Naive thymus-derived CD8-positive, alpha-beta T cell (primary cell): Measurements from ENCODE around the gene LRRC56. TPM values are rescaled to one million over a fixed set of nuclear protein-coding genes. Genes with fewer than 3 reads are reported as not detected.

Experiments
- ATAC-seq, 2 donors: fragments of 150-1000 bp; cut with Tn5 transposase in 1 of 2; sonication (Bioruptor Pico), chemical (Tn5 transposase) in 1 of 2; 1 replicate in 1 of 2; 2 replicates in 1 of 2; pipeline ENCODE4 v1.10.0; 2021; ENCODE audit warnings: mild to moderate bottlenecking in 2 of 2, moderate library complexity in 2 of 2
- POLR2A ChIA-PET: fragments of 350-600 bp; sonication (Branson Sonifier 250); formaldehyde crosslinking; loops from one replicate; lab custom pipeline; 2021; ENCODE audit warnings: antibody characterized with exemption; lab: Charles Lee
- DNase-seq, 10 donors: peaks; one replicate each; pipeline versions ENCODE4 v3.0.0 to v3.0.0-alpha.2; 2020 to 2022
- H3K27ac Mint-ChIP-seq, 10 donors: one replicate each; pipeline ENCODE4 v1.8.0; 2020 to 2022; ENCODE audit warnings: mild to moderate bottlenecking in 10 of 10, mixed read lengths in 10 of 10, moderate library complexity in 4 of 10, inconsistent platforms in 1 of 10
- H3K27me3 Mint-ChIP-seq, 5 donors: one replicate each; pipeline ENCODE4 v1.8.0; 2021 to 2022; ENCODE audit warnings: mixed read lengths in 5 of 5
- H3K36me3 Mint-ChIP-seq, 3 donors: one replicate each; pipeline ENCODE4 v1.8.0; 2020 to 2022; ENCODE audit warnings: mixed read lengths in 3 of 3, mild to moderate bottlenecking in 2 of 3, inconsistent platforms in 1 of 3
- H3K4me1 Mint-ChIP-seq, 4 donors: one replicate each; pipeline ENCODE4 v1.8.0; 2021 to 2022; ENCODE audit warnings: mixed read lengths in 4 of 4
- H3K4me3 Mint-ChIP-seq, 10 donors: one replicate each; pipeline ENCODE4 v1.8.0; 2020 to 2022; ENCODE audit warnings: mild to moderate bottlenecking in 10 of 10, mixed read lengths in 10 of 10, moderate library complexity in 6 of 10, inconsistent platforms in 1 of 10
- H3K9me3 Mint-ChIP-seq, 9 donors: one replicate each; pipeline ENCODE4 v1.8.0; 2020 to 2022; ENCODE audit warnings: mixed read lengths in 9 of 9, mild to moderate bottlenecking in 3 of 9, inconsistent platforms in 1 of 9, moderate library complexity in 1 of 9
- polyA plus RNA-seq, 3 donors: library from polyadenylated mRNA; unstranded; fragments of 300-500 nt; fragmentation: Illumina TruSeq; gene quantifications; one replicate each; pipeline ENCODE4 v1.2.3, GENCODE V29; 2021
- total RNA-seq, 8 experiments: library from RNA in 2 of 8; stranded (reverse) in 2 of 8; gene quantifications; one replicate each; pipeline ENCODE4 v1.2.3 and lab custom pipeline; 2021 to 2026

The LRRC56 gene
- total and polyA plus RNA-seq, 5 experiments from 2014 or later: 0.32 to 5.2 (median 1.1) TPM

GRCh38 chr11:577611-577894 lies 40.2 kb downstream of the LRRC56 start:
- H3K36me3 Mint-ChIP-seq: peaks cover 0 to 16% (median 2%) of the 10 kb centered on the region in 3 donors
- ATAC-seq: no peak
- no peak for DNase-seq
- H3K9me3 Mint-ChIP-seq: no peaks in the 10 kb centered on the region
- peak overlapping the region; percentile 81 to 91 (median 87) for H3K4me3 Mint-ChIP-seq
- peak overlapping the region; percentile 62 to 93 (median 84) for H3K27ac Mint-ChIP-seq
- H3K4me1 Mint-ChIP-seq: peaks cover 29 to 63% (median 59%) of the 10 kb centered on the region in 4 donors
- POLR2A ChIA-PET: interaction anchor here (0.8 to 5.1 kb wide), 7 partner anchors 9 to 232 kb away, joined by 3 to 48 read pairs (median 11); partner anchors contain the start of genes DEAF1, IRF7, LMNTD2 and RASSF7
- H3K27me3 Mint-ChIP-seq: peaks cover 0 to 2% (median 0%) of the 10 kb centered on the region in 5 donors

- H3K27ac Mint-ChIP-seq: peak overlapping the region in 9 of 10 donors; percentile 48 to 93 (median 77)
- H3K4me1 Mint-ChIP-seq: peaks cover 29 to 63% (median 59%) of the 10 kb centered on the region in 4 donors
- ATAC-seq (no peak), DNase-seq (no peak)
- peak overlapping the region; percentile 81 to 91 (median 87) for H3K4me3 Mint-ChIP-seq
- H3K9me3 Mint-ChIP-seq: no peaks in the 10 kb centered on the region
- POLR2A ChIA-PET: interaction anchor here (0.7 to 5.1 kb wide), 6 partner anchors 10 to 255 kb away, joined by 3 to 48 read pairs (median 26); partner anchors contain the start of genes DEAF1, IRF7, LMNTD2 and RASSF7
- peaks cover 0 to 2% (median 0%) of the 10 kb centered on the region in 5 donors for H3K27me3 Mint-ChIP-seq
- peaks cover 0 to 24% (median 2%) of the 10 kb centered on the region in 3 donors for H3K36me3 Mint-ChIP-seq
Observed at GRCh38 chr11:578276-579035, 41.1 kb downstream of the LRRC56 start.

- Mint-ChIP-seq H3K4me3 (peak overlapping the region in 9 of 10 donors; percentile 44 to 91 (median 87)), H3K9me3 (no peaks in the 10 kb centered on the region), H3K27ac (peak overlapping the region in 7 of 10 donors; percentile 25 to 81 (median 43)), H3K36me3 (peaks cover 0 to 32% (median 2%) of the 10 kb centered on the region in 3 donors), H3K27me3 (no peaks in the 10 kb centered on the region), H3K4me1 (peaks cover 20 to 52% (median 48%) of the 10 kb centered on the region in 4 donors)
- no peak for ATAC-seq
- POLR2A ChIA-PET: no interaction called here
- DNase-seq: no peak
Observed at GRCh38 chr11:579830-580601, 42.7 kb downstream of the LRRC56 start.

- Mint-ChIP-seq H3K4me1 (peaks cover 21 to 52% (median 48%) of the 10 kb centered on the region in 4 donors), H3K36me3 (peaks cover 0 to 36% (median 2%) of the 10 kb centered on the region in 3 donors), H3K27me3 (no peaks in the 10 kb centered on the region), H3K27ac (peak overlapping the region in 4 of 10 donors; percentile 24 to 69 (median 40)), H3K9me3 (no peaks in the 10 kb centered on the region), H3K4me3 (peak overlapping the region in 7 of 10 donors; percentile 6 to 60 (median 39))
- no peak for ATAC-seq
- no peak for DNase-seq
- POLR2A ChIA-PET: interaction anchor here (0.6 to 1.4 kb wide), 3 partner anchors 46 to 222 kb away, joined by 3 read pairs; partner anchors contain the start of gene HRAS
Observed at GRCh38 chr11:581342-581741, 44.0 kb downstream of the LRRC56 start.

GRCh38 chr11:581752-582151 lies 44.4 kb downstream of the LRRC56 start:
- peaks cover 0 to 38% (median 2%) of the 10 kb centered on the region in 3 donors for H3K36me3 Mint-ChIP-seq
- H3K4me3 Mint-ChIP-seq: no peak overlapping the region
- no peaks in the 10 kb centered on the region for H3K9me3 Mint-ChIP-seq
- no peak for ATAC-seq
- DNase-seq: no peak
- H3K27me3 Mint-ChIP-seq: no peaks in the 10 kb centered on the region
- POLR2A ChIA-PET: interaction anchor here (0.9 to 1.4 kb wide), 2 partner anchors 13 to 46 kb away, joined by 3 to 4 read pairs; partner anchors contain the start of gene HRAS
- peak overlapping the region in 1 of 10 donors; percentile 78 for H3K27ac Mint-ChIP-seq
- H3K4me1 Mint-ChIP-seq: peaks cover 21 to 56% (median 50%) of the 10 kb centered on the region in 4 donors

GRCh38 chr11:584287-584686 lies 47.0 kb downstream of the LRRC56 start:
- Mint-ChIP-seq H3K36me3 (peaks cover 0 to 52% (median 8%) of the 10 kb centered on the region in 3 donors), H3K27ac (peak overlapping the region in 6 of 10 donors; percentile 4 to 67 (median 45)), H3K4me1 (peaks cover 26 to 59% (median 45%) of the 10 kb centered on the region in 4 donors)

GRCh38 chr11:586376-587316 lies 49.3 kb downstream of the LRRC56 start:
- peak overlapping the region; percentile 97 to 100 (median 100) for H3K27ac Mint-ChIP-seq
- H3K4me1 Mint-ChIP-seq: peaks cover 17 to 42% (median 31%) of the 10 kb centered on the region in 4 donors
- DNase-seq: no peak
- no peaks in the 10 kb centered on the region for H3K9me3 Mint-ChIP-seq
- H3K27me3 Mint-ChIP-seq: no peaks in the 10 kb centered on the region
- ATAC-seq: no peak
- POLR2A ChIA-PET: interaction anchor here (1.1 to 3.3 kb wide), 4 partner anchors 10 to 109 kb away, joined by 3 to 48 read pairs (median 10); partner anchors contain the start of genes DEAF1, PHRF1 and TMEM80
- H3K36me3 Mint-ChIP-seq: peaks cover 0 to 67% (median 13%) of the 10 kb centered on the region in 3 donors
- peak overlapping the region in 4 of 10 donors; percentile 12 to 70 (median 22) for H3K4me3 Mint-ChIP-seq

More at GRCh38 chr11:584287-584686, 47.0 kb downstream of the LRRC56 start:
- POLR2A ChIA-PET: interaction anchor here (0.7 to 1.3 kb wide), 2 partner anchors 8 to 24 kb away, joined by 7 to 9 read pairs; partner anchors contain the start of gene PHRF1
- Mint-ChIP-seq H3K27me3 (no peaks in the 10 kb centered on the region), H3K4me3 (no peak overlapping the region), H3K9me3 (no peaks in the 10 kb centered on the region)
- DNase-seq (no peak), ATAC-seq (no peak)

GRCh38 chr11:587546-587945 lies 50.2 kb downstream of the LRRC56 start:
- H3K4me1 Mint-ChIP-seq: peaks cover 16 to 41% (median 27%) of the 10 kb centered on the region in 4 donors
- H3K27me3 Mint-ChIP-seq: no peaks in the 10 kb centered on the region
- DNase-seq (no peak), ATAC-seq (peak in 1 of 2 donors; percentile 18)
- peak overlapping the region; percentile 97 to 100 (median 100) for H3K27ac Mint-ChIP-seq
- peaks cover 0 to 66% (median 13%) of the 10 kb centered on the region in 3 donors for H3K36me3 Mint-ChIP-seq
- POLR2A ChIA-PET: interaction anchor here (0.5 to 3.3 kb wide), 12 partner anchors 11 to 139 kb away, joined by 3 to 48 read pairs (median 6); partner anchors contain the start of genes DEAF1, IRF7, LMNTD2 and PHRF1
- H3K9me3 Mint-ChIP-seq: no peaks in the 10 kb centered on the region
- peak overlapping the region in 9 of 10 donors; percentile 70 to 95 (median 87) for H3K4me3 Mint-ChIP-seq

- Mint-ChIP-seq H3K36me3 (peaks cover 0 to 67% (median 13%) of the 10 kb centered on the region in 3 donors), H3K27me3 (no peaks in the 10 kb centered on the region), H3K27ac (peak overlapping the region; percentile 97 to 100 (median 100)), H3K4me3 (peak overlapping the region; percentile 70 to 95 (median 86)), H3K4me1 (peaks cover 17 to 41% (median 27%) of the 10 kb centered on the region in 4 donors), H3K9me3 (no peaks in the 10 kb centered on the region)
- DNase-seq (peak; percentile 35 to 88 (median 80)), ATAC-seq (peak; percentile 95 to 98)
- POLR2A ChIA-PET: interaction anchor here (0.5 to 3.3 kb wide), 14 partner anchors 11 to 231 kb away, joined by 3 to 48 read pairs (median 4); partner anchors contain the start of genes DEAF1, IRF7, LMNTD2 and PHRF1
Observed at GRCh38 chr11:587978-588380, 50.7 kb downstream of the LRRC56 start.

- Mint-ChIP-seq H3K27ac (peak overlapping the region in 5 of 10 donors; percentile 45 to 100 (median 97)), H3K9me3 (no peaks in the 10 kb centered on the region), H3K27me3 (no peaks in the 10 kb centered on the region), H3K4me3 (peak overlapping the region in 1 of 10 donors; percentile 67), H3K4me1 (peaks cover 19 to 44% (median 28%) of the 10 kb centered on the region in 4 donors), H3K36me3 (peaks cover 0 to 71% (median 13%) of the 10 kb centered on the region in 3 donors)
- POLR2A ChIA-PET: interaction anchor here (0.6 to 1.9 kb wide), 2 partner anchors 12 to 150 kb away, joined by 4 to 9 read pairs; no protein-coding TSS in a partner anchor
- ATAC-seq (no peak), DNase-seq (no peak)
Observed at GRCh38 chr11:589798-590197, 52.5 kb downstream of the LRRC56 start.

- H3K9me3 Mint-ChIP-seq: no peaks in the 10 kb centered on the region
- H3K4me1 Mint-ChIP-seq: peaks cover 18 to 47% (median 28%) of the 10 kb centered on the region in 4 donors
- ATAC-seq (no peak), DNase-seq (no peak)
- H3K27ac Mint-ChIP-seq: peak overlapping the region in 2 of 10 donors; percentile 18 to 43
- POLR2A ChIA-PET: interaction anchor here (1.0 to 1.9 kb wide), 2 partner anchors 10 to 15 kb away, joined by 4 to 9 read pairs; partner anchors contain the start of gene PHRF1
- H3K27me3 Mint-ChIP-seq: no peaks in the 10 kb centered on the region
- no peak overlapping the region for H3K4me3 Mint-ChIP-seq
- peaks cover 0 to 78% (median 13%) of the 10 kb centered on the region in 3 donors for H3K36me3 Mint-ChIP-seq
Observed at GRCh38 chr11:590997-591396, 53.7 kb downstream of the LRRC56 start.
